ENCODE data around the gene NEBL. TPM values are rescaled to one million over a fixed set of nuclear protein-coding genes. Genes with fewer than 3 reads are reported as not detected.

Gene NEBL
- total and polyA plus RNA-seq, 2 donors = 7.6 to 22.9 TPM

DNA sequence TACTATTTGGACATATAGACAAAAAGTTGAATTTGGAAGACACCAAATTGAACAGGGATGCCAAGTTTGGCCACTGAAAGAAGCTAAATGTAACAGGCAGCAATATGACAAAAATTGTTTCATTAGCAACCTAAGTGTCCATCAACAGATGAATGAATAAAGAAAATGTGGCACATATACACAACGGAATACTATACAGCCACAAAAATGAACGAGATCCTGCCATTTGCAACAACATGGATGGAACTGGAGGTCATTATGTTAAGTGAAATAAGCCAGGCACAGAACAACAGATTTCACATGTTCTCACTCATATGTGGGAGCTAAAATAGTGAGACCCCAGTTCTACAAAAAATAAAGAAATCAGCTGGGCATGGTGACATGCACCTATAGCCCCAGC, 43.8 kb downstream of the NEBL start:
- Histone ChIP-seq H3K4me1 (ENCODE audit: control insufficient read depth in 2 of 2, insufficient read depth in 2 of 2, low read length in 2 of 2) (no peaks in the 10 kb centered on the region), H3K27me3 (ENCODE audit: control insufficient read depth in 2 of 2, insufficient read depth in 1 of 2, low read length in 1 of 2) (no peaks in the 10 kb centered on the region), H3K9me3 (ENCODE audit: control insufficient read depth in 2 of 2, insufficient read depth in 1 of 2, low read length in 1 of 2) (no peaks in the 10 kb centered on the region), H3K4me3 (ENCODE audit: low read length in 2 of 2) (no peak overlapping the region), H3K27ac (ENCODE audit: low read depth in 1 of 2, low read length in 1 of 2) (no peak overlapping the region), H3K36me3 (ENCODE audit: control insufficient read depth in 2 of 2, insufficient read depth in 2 of 2, low read length in 1 of 2) (no peaks in the 10 kb centered on the region)
- DNase-seq (ENCODE audit: low read depth in 6 of 9, low spot score in 9 of 9) = no peak
- 98% methylated on average over 2 of the region's 2 CpGs for WGBS

DNA sequence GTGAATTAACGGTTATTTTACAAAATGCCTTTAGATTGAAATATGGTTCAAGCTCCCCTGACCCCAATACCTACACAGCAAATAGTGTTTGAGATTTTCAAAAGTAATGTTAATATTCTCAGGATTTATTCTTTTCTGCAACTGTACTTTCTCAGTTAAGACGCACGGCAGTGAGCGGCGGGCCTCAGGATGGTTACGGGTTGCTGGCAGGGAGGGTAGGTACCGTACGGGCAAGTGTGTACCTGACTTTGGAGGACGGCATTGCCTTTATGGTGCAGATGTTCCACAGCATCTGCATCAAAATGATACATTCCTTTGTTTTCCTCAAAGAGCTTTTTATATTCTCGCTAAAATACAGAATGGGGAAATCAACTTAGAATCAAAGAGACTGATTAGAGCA, 44.8 kb downstream of the NEBL start:
- H3K9me3 ChIP-seq (ENCODE audit: control insufficient read depth in 2 of 2, insufficient read depth in 1 of 2, low read length in 1 of 2) = no peaks in the 10 kb centered on the region
- H3K4me3 ChIP-seq (ENCODE audit: low read length in 2 of 2) = no peak overlapping the region
- no peaks in the 10 kb centered on the region for H3K36me3 ChIP-seq (ENCODE audit: control insufficient read depth in 2 of 2, insufficient read depth in 2 of 2, low read length in 1 of 2)
- no peaks in the 10 kb centered on the region for H3K27me3 ChIP-seq (ENCODE audit: control insufficient read depth in 2 of 2, insufficient read depth in 1 of 2, low read length in 1 of 2)
- no peaks in the 10 kb centered on the region for H3K4me1 ChIP-seq (ENCODE audit: control insufficient read depth in 2 of 2, insufficient read depth in 2 of 2, low read length in 2 of 2)
- WGBS = 97% methylated on average over 10 of the region's 10 CpGs
- DNase-seq (ENCODE audit: low read depth in 6 of 9, low spot score in 9 of 9) = no peak
- H3K27ac ChIP-seq (ENCODE audit: low read depth in 1 of 2, low read length in 1 of 2) = no peak overlapping the region

DNA sequence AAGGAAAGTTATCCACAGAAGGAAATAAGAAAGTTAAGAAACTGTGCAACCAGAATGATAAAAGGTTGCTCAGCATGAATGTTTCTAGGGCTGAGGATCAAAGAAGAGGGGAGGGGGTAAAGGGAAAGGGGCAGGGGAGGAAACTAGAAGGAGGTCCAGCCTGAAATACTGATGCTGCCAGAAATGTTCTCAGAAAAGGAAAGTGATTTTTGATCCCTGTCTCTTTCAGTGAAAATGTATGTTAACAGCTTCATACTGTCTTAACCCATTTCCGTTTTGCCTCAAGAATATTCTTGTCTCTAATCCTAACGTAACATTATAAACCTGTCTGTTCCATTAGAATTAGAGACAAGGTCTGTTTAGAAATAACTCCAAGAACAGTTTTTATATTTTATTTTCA, 49.6 kb downstream of the NEBL start:
- H3K36me3 ChIP-seq (ENCODE audit: control insufficient read depth in 2 of 2, insufficient read depth in 2 of 2, low read length in 1 of 2) = no peaks in the 10 kb centered on the region
- no peaks in the 10 kb centered on the region for H3K4me1 ChIP-seq (ENCODE audit: control insufficient read depth in 2 of 2, insufficient read depth in 2 of 2, low read length in 2 of 2)
- no peak overlapping the region for H3K27ac ChIP-seq (ENCODE audit: low read depth in 1 of 2, low read length in 1 of 2)
- no peaks in the 10 kb centered on the region for H3K9me3 ChIP-seq (ENCODE audit: control insufficient read depth in 2 of 2, insufficient read depth in 1 of 2, low read length in 1 of 2)
- no peak overlapping the region for H3K4me3 ChIP-seq (ENCODE audit: low read length in 2 of 2)
- no peaks in the 10 kb centered on the region for H3K27me3 ChIP-seq (ENCODE audit: control insufficient read depth in 2 of 2, insufficient read depth in 1 of 2, low read length in 1 of 2)
- DNase-seq (ENCODE audit: low read depth in 6 of 9, low spot score in 9 of 9) = no peak
- 98% methylated on average over 2 of the region's 2 CpGs for WGBS

DNA sequence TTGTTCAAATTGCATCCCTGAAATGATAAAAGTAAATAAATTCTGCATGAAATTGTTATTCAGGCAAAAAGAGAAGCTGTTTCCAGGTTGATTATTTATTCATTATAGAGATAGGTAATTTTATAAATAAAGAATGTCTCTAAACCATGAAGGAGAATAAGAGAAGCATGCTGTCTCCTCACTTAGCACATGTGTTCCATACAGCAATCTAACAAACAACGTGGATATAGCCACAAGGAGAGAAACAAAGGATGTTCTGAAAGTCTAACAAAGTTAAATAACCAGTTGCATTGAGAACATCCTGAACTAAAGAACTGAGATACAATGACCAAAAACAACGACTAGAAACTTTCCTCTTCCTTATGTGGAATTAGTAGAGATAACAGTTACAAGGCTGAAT, 50.8 kb downstream of the NEBL start:
- H3K4me3 ChIP-seq (ENCODE audit: low read length in 2 of 2) = no peak overlapping the region
- no peaks in the 10 kb centered on the region for H3K9me3 ChIP-seq (ENCODE audit: control insufficient read depth in 2 of 2, insufficient read depth in 1 of 2, low read length in 1 of 2)
- WGBS = 74% methylated on average over 2 of the region's 2 CpGs
- no peaks in the 10 kb centered on the region for H3K27me3 ChIP-seq (ENCODE audit: control insufficient read depth in 2 of 2, insufficient read depth in 1 of 2, low read length in 1 of 2)
- H3K4me1 ChIP-seq (ENCODE audit: control insufficient read depth in 2 of 2, insufficient read depth in 2 of 2, low read length in 2 of 2) = no peaks in the 10 kb centered on the region
- no peaks in the 10 kb centered on the region for H3K36me3 ChIP-seq (ENCODE audit: control insufficient read depth in 2 of 2, insufficient read depth in 2 of 2, low read length in 1 of 2)
- H3K27ac ChIP-seq (ENCODE audit: low read depth in 1 of 2, low read length in 1 of 2) = no peak overlapping the region
- no peak for DNase-seq (ENCODE audit: low read depth in 6 of 9, low spot score in 9 of 9)

DNA sequence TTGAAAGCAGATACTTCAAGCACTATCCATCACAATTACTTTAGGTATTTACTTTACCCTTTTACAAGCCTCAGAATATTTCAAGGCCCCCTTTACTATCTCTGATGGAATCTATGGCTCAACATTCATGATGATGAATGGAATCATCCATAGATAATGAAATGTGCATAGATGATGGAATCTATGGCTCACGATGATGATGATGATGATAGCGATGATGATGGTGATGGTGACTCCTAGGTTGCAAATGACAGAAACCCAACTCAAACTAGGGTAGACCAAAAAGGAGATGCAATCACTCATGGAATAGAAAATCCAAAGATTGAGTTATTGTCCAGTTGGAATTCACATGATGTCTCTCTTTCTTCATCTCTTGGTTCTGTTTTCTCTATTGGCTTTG, 55.7 kb downstream of the NEBL start:
- Histone ChIP-seq H3K27ac (ENCODE audit: low read depth in 1 of 2, low read length in 1 of 2) (no peak overlapping the region), H3K4me1 (ENCODE audit: control insufficient read depth in 2 of 2, insufficient read depth in 2 of 2, low read length in 2 of 2) (no peaks in the 10 kb centered on the region), H3K27me3 (ENCODE audit: control insufficient read depth in 2 of 2, insufficient read depth in 1 of 2, low read length in 1 of 2) (no peaks in the 10 kb centered on the region), H3K36me3 (ENCODE audit: control insufficient read depth in 2 of 2, insufficient read depth in 2 of 2, low read length in 1 of 2) (no peaks in the 10 kb centered on the region), H3K9me3 (ENCODE audit: control insufficient read depth in 2 of 2, insufficient read depth in 1 of 2, low read length in 1 of 2) (no peaks in the 10 kb centered on the region), H3K4me3 (ENCODE audit: low read length in 2 of 2) (no peak overlapping the region)
- WGBS = 96% methylated on average over 2 of the region's 2 CpGs
- DNase-seq (ENCODE audit: low read depth in 6 of 9, low spot score in 9 of 9) = no peak

DNA sequence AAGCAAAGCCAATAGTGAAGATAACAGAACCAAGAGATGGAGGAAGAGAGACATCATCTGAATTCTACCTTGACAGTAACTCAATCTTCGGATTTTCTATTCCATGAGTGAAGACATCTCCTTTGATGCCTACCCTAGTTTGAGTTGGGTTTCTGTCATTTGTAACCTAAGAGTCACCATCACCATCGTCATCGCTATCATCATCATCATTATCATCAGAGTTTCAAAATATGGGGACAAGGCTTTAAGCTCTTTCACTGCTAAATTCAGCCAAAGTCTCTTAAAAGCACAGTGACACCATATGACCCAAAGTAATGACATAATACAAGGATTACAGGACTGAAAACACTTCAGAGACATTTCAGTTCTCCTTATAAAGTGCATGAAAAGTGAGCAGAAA, 57.2 kb downstream of the NEBL start:
- no peak for DNase-seq (ENCODE audit: low read depth in 6 of 9, low spot score in 9 of 9)
- H3K9me3 ChIP-seq (ENCODE audit: control insufficient read depth in 2 of 2, insufficient read depth in 1 of 2, low read length in 1 of 2) = no peaks in the 10 kb centered on the region
- WGBS = 96% methylated on average over 3 of the region's 3 CpGs
- no peaks in the 10 kb centered on the region for H3K36me3 ChIP-seq (ENCODE audit: control insufficient read depth in 2 of 2, insufficient read depth in 2 of 2, low read length in 1 of 2)
- no peaks in the 10 kb centered on the region for H3K4me1 ChIP-seq (ENCODE audit: control insufficient read depth in 2 of 2, insufficient read depth in 2 of 2, low read length in 2 of 2)
- H3K4me3 ChIP-seq (ENCODE audit: low read length in 2 of 2) = no peak overlapping the region
- H3K27ac ChIP-seq (ENCODE audit: low read depth in 1 of 2, low read length in 1 of 2) = no peak overlapping the region
- no peaks in the 10 kb centered on the region for H3K27me3 ChIP-seq (ENCODE audit: control insufficient read depth in 2 of 2, insufficient read depth in 1 of 2, low read length in 1 of 2)

DNA sequence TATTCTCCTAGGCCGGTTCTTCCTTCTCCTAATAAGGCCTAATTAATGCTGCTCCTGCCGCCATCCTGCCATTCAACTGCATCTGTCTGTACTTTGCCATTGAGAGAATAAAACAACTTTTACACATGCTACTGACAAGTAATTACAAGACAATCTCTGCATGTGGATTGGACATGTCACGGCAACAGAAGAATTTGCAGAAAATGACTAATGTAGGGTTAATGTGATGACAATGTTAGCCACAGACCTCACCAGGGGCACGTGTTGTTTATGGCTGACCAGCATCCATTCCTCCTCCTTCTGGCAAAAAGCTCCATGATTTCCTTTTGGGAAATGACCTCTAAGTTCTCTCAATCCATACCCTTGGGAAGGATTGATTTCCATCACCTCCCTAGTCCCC, 58.0 kb downstream of the NEBL start:
- H3K27me3 ChIP-seq (ENCODE audit: control insufficient read depth in 2 of 2, insufficient read depth in 1 of 2, low read length in 1 of 2) = no peaks in the 10 kb centered on the region
- no peaks in the 10 kb centered on the region for H3K4me1 ChIP-seq (ENCODE audit: control insufficient read depth in 2 of 2, insufficient read depth in 2 of 2, low read length in 2 of 2)
- no peaks in the 10 kb centered on the region for H3K36me3 ChIP-seq (ENCODE audit: control insufficient read depth in 2 of 2, insufficient read depth in 2 of 2, low read length in 1 of 2)
- no peaks in the 10 kb centered on the region for H3K9me3 ChIP-seq (ENCODE audit: control insufficient read depth in 2 of 2, insufficient read depth in 1 of 2, low read length in 1 of 2)
- DNase-seq (ENCODE audit: low read depth in 6 of 9, low spot score in 9 of 9) = no peak
- no peak overlapping the region for H3K27ac ChIP-seq (ENCODE audit: low read depth in 1 of 2, low read length in 1 of 2)
- H3K4me3 ChIP-seq (ENCODE audit: low read length in 2 of 2) = no peak overlapping the region
- 95% methylated on average over 4 of the region's 4 CpGs for WGBS

DNA sequence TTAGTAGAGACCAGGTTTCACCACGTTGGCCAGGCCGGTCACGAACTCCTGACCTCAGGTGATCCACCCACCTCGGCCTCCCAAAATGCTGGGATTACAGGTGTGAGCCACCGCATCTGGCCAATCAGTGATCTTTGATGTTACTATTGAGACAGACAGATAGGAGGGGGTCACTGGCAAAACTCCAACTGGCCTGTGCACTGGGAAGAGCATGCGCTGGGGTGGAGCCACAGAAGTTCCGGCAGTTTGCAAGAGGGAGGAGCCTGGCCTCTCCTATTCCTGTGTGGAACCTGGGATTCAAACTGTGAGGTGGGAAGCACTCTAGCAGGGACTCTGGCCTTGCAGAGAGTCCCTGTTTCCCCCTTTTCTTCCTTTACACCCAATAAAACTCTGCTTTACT, 60.7 kb downstream of the NEBL start:
- Histone ChIP-seq H3K27me3 (ENCODE audit: control insufficient read depth in 2 of 2, insufficient read depth in 1 of 2, low read length in 1 of 2) (no peaks in the 10 kb centered on the region), H3K4me1 (ENCODE audit: control insufficient read depth in 2 of 2, insufficient read depth in 2 of 2, low read length in 2 of 2) (no peaks in the 10 kb centered on the region), H3K4me3 (ENCODE audit: low read length in 2 of 2) (no peak overlapping the region), H3K9me3 (ENCODE audit: control insufficient read depth in 2 of 2, insufficient read depth in 1 of 2, low read length in 1 of 2) (no peaks in the 10 kb centered on the region), H3K27ac (ENCODE audit: low read depth in 1 of 2, low read length in 1 of 2) (no peak overlapping the region), H3K36me3 (ENCODE audit: control insufficient read depth in 2 of 2, insufficient read depth in 2 of 2, low read length in 1 of 2) (no peaks in the 10 kb centered on the region)
- WGBS = over 99% methylated on average over 7 of the region's 7 CpGs
- no peak for DNase-seq (ENCODE audit: low read depth in 6 of 9, low spot score in 9 of 9)

DNA sequence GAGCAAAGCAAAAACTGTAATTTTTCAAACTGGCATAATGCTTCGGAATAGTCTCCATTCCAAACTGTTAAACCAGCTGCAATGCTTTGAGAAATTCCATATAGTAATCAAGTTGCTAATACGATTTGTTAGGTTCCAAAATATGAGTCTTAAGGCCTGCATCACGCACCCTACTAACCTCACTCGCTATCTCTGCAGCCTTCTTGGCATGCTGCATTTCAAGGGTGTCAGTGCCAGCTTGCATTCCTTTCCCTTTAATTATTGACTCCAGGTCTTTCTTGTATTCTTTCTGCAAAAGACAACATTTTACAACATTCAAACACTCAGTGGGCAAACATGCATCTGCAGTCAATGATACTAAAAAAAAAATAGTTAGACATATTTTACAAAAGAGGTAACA, 61.8 kb downstream of the NEBL start:
- Histone ChIP-seq H3K27me3 (ENCODE audit: control insufficient read depth in 2 of 2, insufficient read depth in 1 of 2, low read length in 1 of 2) (no peaks in the 10 kb centered on the region), H3K36me3 (ENCODE audit: control insufficient read depth in 2 of 2, insufficient read depth in 2 of 2, low read length in 1 of 2) (no peaks in the 10 kb centered on the region), H3K27ac (ENCODE audit: low read depth in 1 of 2, low read length in 1 of 2) (no peak overlapping the region), H3K4me3 (ENCODE audit: low read length in 2 of 2) (no peak overlapping the region), H3K4me1 (ENCODE audit: control insufficient read depth in 2 of 2, insufficient read depth in 2 of 2, low read length in 2 of 2) (no peaks in the 10 kb centered on the region), H3K9me3 (ENCODE audit: control insufficient read depth in 2 of 2, insufficient read depth in 1 of 2, low read length in 1 of 2) (no peaks in the 10 kb centered on the region)
- 96% methylated on average over 4 of the region's 4 CpGs for WGBS
- DNase-seq (ENCODE audit: low read depth in 6 of 9, low spot score in 9 of 9) = no peak

DNA sequence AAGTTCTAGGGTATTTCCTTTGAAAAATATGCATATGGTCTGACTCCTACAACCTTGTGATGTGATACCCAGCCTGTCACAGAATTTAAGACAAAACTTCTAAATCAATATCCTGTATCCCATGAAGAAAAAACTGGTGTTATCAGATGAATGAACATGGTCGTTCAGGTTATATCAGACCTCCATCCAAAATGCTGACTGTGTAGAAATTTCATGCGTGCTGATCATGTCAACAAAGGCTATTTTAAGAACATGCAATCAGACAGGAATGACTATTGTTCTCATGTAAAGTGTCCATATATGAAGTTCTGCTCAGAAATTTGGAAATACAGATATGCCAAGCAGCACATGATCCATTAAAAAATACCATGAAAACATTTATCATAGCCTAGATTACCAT, 62.3 kb downstream of the NEBL start:
- H3K4me3 ChIP-seq (ENCODE audit: low read length in 2 of 2) = no peak overlapping the region
- H3K9me3 ChIP-seq (ENCODE audit: control insufficient read depth in 2 of 2, insufficient read depth in 1 of 2, low read length in 1 of 2) = no peaks in the 10 kb centered on the region
- H3K27me3 ChIP-seq (ENCODE audit: control insufficient read depth in 2 of 2, insufficient read depth in 1 of 2, low read length in 1 of 2) = no peaks in the 10 kb centered on the region
- DNase-seq (ENCODE audit: low read depth in 6 of 9, low spot score in 9 of 9) = no peak
- no peak overlapping the region for H3K27ac ChIP-seq (ENCODE audit: low read depth in 1 of 2, low read length in 1 of 2)
- no peaks in the 10 kb centered on the region for H3K36me3 ChIP-seq (ENCODE audit: control insufficient read depth in 2 of 2, insufficient read depth in 2 of 2, low read length in 1 of 2)
- WGBS = 84% methylated on average over 2 of the region's 2 CpGs
- no peaks in the 10 kb centered on the region for H3K4me1 ChIP-seq (ENCODE audit: control insufficient read depth in 2 of 2, insufficient read depth in 2 of 2, low read length in 2 of 2)

All from thymus (tissue), 11 donors.